SK-N-MC (cell line): ENCODE data around the gene CIB2.

Experiments used
- DNase-seq: peaks from one replicate; pipeline ENCODE4 v3.0.0-alpha.2; 2011; ENCODE audit warnings: low read depth, low spot score
- H3K27ac ChIP-seq: fragments of 200-600 bp; sonication (generic); 2 replicates; pipeline ENCODE4 v1.5.1; 2016; ENCODE audit warnings: mixed run types
- H3K36me3 ChIP-seq: fragments of 200-600 bp; sonication (generic); 2 replicates; pipeline ENCODE4 v1.6.1; 2017; ENCODE audit warnings: antibody characterized with exemption, low read length, mixed read lengths; ENCODE audit not compliant: insufficient read depth
- H3K4me3 ChIP-seq: fragments of 200-600 bp; sonication (generic); 2 replicates; pipeline ENCODE4 v1.5.1; 2016
- H3K9ac ChIP-seq: fragments of 200-600 bp; sonication (generic); 2 replicates; pipeline ENCODE4 v1.8.0; 2017; ENCODE audit warnings: mixed run types, mixed read lengths; ENCODE audit not compliant: insufficient read length
- H3K9me3 ChIP-seq: fragments of 200-600 bp; sonication (generic); 2 replicates; pipeline ENCODE4 v1.6.1; 2017; ENCODE audit warnings: low read depth, mild to moderate bottlenecking, antibody characterized with exemption, low read length, moderate library complexity, mixed read lengths
- EZH2 ChIP-seq: fragments of 200-600 bp; sonication (generic); IDR thresholded peaks from one replicate; pipeline ENCODE4 v1.6.1; 2017; ENCODE audit warnings: antibody characterized with exemption
- FOXP2 ChIP-seq: optimal IDR thresholded peaks from 2 replicates; pipeline ENCODE3; 2011; ENCODE audit warnings: mild to moderate bottlenecking, moderate library complexity; ENCODE audit not compliant: insufficient read depth; ENCODE audit errors: extremely low read length, control extremely low read depth
- POLR2AphosphoS5 ChIP-seq: IDR thresholded peaks from 2 replicates; pipeline ENCODE4 v1.6.1; 2012; ENCODE audit warnings: mild to moderate bottlenecking, low read depth, low read length, borderline replicate concordance

CIB2 gene

GRCh38 chr15:78127882-78128281, 3.4 kb downstream of the CIB2 start:
- H3K27ac ChIP-seq = no peak overlapping the region
- DNase-seq = no peak
- no peak overlapping the region for H3K9ac ChIP-seq
- no peaks in the 10 kb centered on the region for H3K36me3 ChIP-seq
- TF ChIP-seq FOXP2 (no peak), EZH2 (no peak), POLR2AphosphoS5 (no peak)
- H3K4me3 ChIP-seq = no peak overlapping the region
- H3K9me3 ChIP-seq = no peaks in the 10 kb centered on the region

GRCh38 chr15:78125267-78125666, 6.0 kb downstream of the CIB2 start:
- H3K27ac ChIP-seq = no peak overlapping the region
- DNase-seq = no peak
- TF ChIP-seq FOXP2 = no peak
- TF ChIP-seq EZH2 = no peak
- TF ChIP-seq POLR2AphosphoS5 = no peak
- no peak overlapping the region for H3K4me3 ChIP-seq
- H3K9me3 ChIP-seq = no peaks in the 10 kb centered on the region
- no peak overlapping the region for H3K9ac ChIP-seq
- no peaks in the 10 kb centered on the region for H3K36me3 ChIP-seq

DNA sequence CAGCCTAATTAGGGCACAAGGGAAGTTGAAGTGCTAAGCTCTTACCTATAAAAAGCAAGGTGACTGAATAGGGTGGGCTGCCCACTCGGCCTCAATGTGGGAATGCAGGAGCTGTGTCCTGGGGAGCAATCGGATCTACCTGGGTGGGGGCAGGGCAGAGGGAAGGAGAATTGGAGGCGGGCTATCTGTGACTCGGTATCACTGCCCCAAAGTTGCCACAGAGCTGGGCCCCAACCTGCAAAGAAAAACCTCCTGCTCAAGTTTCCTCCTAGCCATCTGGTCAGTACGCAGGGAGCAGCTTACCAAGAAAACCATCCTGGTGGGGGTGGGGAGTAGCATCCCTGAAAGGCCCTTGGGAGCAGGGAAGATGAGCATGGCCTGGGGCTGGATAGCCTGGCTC, 10.7 kb downstream of the CIB2 start:
- no peak for TF ChIP-seq FOXP2
- no peak for TF ChIP-seq POLR2AphosphoS5
- TF ChIP-seq EZH2 = no peak
- Histone ChIP-seq H3K4me3 (no peak overlapping the region), H3K9ac (no peak overlapping the region), H3K9me3 (no peaks in the 10 kb centered on the region), H3K36me3 (no peaks in the 10 kb centered on the region), H3K27ac (no peak overlapping the region)
- no peak for DNase-seq

GRCh38 chr15:78112551-78112950, 18.7 kb downstream of the CIB2 start:
- H3K4me3 ChIP-seq = no peak overlapping the region

DNA sequence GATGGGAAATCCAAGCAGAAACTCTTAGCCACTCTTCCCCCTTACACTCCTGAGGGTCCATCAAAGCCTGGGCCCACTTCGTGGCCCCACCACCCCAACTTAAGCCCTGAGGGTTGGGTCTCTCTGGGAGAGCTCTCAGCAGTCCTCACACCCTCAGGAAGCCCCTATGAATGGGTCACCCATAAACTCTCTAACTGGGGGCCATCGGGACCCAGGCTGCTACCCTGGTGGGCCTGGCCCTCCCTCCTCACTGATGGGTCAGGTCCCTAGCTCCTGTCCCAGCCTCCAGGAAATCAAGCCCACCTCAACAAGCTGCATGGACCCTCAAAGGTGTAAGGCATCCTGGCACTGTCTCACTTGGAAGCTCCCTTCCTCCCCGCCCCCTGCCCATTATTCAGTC, 19.5 kb downstream of the CIB2 start:
- DNase-seq = no peak
- H3K9ac ChIP-seq = no peak overlapping the region
- H3K4me3 ChIP-seq = no peak overlapping the region
- no peaks in the 10 kb centered on the region for H3K9me3 ChIP-seq
- no peak overlapping the region for H3K27ac ChIP-seq
- no peaks in the 10 kb centered on the region for H3K36me3 ChIP-seq
- no peak for TF ChIP-seq EZH2
- no peak for TF ChIP-seq POLR2AphosphoS5
- TF ChIP-seq FOXP2 = no peak

More at GRCh38 chr15:78112551-78112950, 18.7 kb downstream of the CIB2 start:
- no peak overlapping the region for H3K9ac ChIP-seq
- no peaks in the 10 kb centered on the region for H3K9me3 ChIP-seq
- no peak for DNase-seq
- TF ChIP-seq POLR2AphosphoS5 = no peak
- TF ChIP-seq EZH2 = no peak
- TF ChIP-seq FOXP2 = no peak
- no peak overlapping the region for H3K27ac ChIP-seq
- H3K36me3 ChIP-seq = no peaks in the 10 kb centered on the region

DNA sequence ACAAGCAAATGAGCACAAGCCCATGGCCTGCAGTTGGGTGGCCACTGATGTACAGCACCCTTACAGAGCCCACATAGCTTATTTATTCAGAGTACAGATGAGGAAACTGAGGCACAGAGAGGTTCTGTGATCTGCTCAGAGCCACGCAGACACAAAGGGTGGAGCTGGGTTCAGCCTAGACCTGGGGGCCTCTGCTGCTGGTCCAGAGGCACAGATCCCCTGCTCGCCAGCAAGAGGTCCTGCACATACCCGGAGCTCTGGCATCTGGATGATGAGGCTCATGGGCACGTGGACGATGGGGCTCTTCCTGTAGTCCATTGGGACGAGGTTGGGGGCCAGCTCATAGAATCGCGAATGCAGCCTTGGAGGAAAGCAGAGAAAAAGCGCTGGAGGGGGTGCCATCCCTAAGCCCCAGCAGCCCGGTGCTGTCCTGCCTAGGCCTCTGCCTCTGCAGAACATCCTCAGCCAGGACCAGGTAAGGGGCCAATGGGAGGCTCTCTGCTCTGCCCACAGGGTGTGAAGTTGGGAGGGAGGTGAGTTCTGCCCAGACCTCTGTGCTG, 20.2 kb downstream of the CIB2 start:
- no peaks in the 10 kb centered on the region for H3K9me3 ChIP-seq
- DNase-seq = no peak
- no peak for TF ChIP-seq EZH2
- TF ChIP-seq FOXP2 = no peak
- no peak for TF ChIP-seq POLR2AphosphoS5
- H3K36me3 ChIP-seq = no peaks in the 10 kb centered on the region
- H3K27ac ChIP-seq = no peak overlapping the region
- no peak overlapping the region for H3K9ac ChIP-seq
- no peak overlapping the region for H3K4me3 ChIP-seq

- Histone ChIP-seq H3K27ac (no peak overlapping the region), H3K4me3 (no peak overlapping the region), H3K9me3 (no peaks in the 10 kb centered on the region), H3K36me3 (no peaks in the 10 kb centered on the region), H3K9ac (no peak overlapping the region)
- DNase-seq = no peak
- no peak for TF ChIP-seq POLR2AphosphoS5
- TF ChIP-seq FOXP2 = no peak
- TF ChIP-seq EZH2 = no peak
These were observed 21.1 kb downstream of the CIB2 start for GRCh38 chr15:78110096-78110495.

DNA sequence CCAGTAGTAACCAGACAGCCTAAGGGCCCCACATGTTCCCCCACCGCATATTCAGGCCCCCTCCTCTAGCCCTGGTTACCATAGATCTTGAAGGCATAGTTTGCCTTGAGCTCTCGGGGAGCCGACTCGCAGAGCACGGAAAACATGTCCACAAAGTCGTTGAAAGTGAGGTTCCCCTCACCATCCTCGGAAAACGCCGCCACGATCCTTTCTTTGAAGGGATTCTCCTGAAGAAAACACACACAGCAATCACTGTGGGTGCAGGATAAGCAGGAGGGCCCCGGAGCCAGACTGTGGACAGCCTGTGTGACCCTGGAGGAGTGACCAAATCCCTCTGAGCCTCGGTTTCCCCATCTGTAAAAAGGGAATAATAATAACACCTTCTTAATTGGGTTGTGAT, 22.1 kb downstream of the CIB2 start:
- Histone ChIP-seq H3K27ac (no peak overlapping the region), H3K9me3 (no peaks in the 10 kb centered on the region), H3K9ac (no peak overlapping the region), H3K36me3 (no peaks in the 10 kb centered on the region), H3K4me3 (no peak overlapping the region)
- no peak for DNase-seq
- TF ChIP-seq POLR2AphosphoS5 = no peak
- no peak for TF ChIP-seq FOXP2
- TF ChIP-seq EZH2 = no peak
